HG03045 (cell line): ENCODE results near the gene NUBP2.
"Not testable (repeated sequence)": the region's sequence is repeated elsewhere in the genome, so short reads cannot be mapped to it uniquely, and the experiment has no call there.

Experiments used
- ATAC-seq: cut with Tn5 transposase; IDR thresholded peaks from one replicate; pipeline ENCODE4 v1.9.1; 2021; ENCODE audit warnings: mild to moderate bottlenecking, moderate library complexity; ENCODE audit not compliant: unreplicated experiment

The NUBP2 gene

DNA sequence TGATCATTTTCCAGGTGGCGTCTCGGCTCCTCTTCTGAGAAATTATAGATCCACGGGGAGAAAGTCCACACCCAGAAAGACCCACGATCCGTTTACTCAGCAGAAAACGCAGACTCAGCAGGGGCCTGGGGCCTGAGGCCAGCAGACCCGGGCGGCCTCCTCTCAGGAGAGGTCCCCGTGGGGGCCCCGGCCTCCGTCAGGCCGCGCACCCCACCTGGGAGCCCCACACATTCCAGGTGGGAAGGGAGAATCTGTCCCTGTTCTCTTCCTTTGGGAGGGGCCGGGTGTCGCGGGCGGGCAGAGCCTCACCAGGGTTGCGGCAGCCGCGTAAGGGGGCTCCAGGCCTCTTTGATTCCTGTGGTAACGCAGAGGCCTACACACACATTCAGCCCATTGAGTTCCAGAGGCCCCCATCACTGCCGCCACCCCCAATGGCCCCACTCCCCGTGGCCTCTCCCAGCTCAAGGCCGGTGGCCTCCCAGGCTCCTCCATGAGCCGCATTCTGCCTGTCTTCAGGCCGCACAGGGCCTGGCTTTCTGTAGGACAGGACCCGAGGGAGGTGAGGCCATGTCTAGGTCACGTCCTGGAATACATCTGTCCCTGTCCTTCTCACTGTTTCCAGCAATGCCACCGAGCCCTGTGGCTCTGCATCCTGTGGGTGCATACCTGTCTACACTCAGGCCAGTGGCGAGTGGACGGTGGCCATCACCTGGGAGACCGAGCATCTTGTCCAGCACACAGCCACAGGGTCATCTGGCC lies 12.3 kb downstream of the NUBP2 start:
- ATAC-seq: no peak

DNA sequence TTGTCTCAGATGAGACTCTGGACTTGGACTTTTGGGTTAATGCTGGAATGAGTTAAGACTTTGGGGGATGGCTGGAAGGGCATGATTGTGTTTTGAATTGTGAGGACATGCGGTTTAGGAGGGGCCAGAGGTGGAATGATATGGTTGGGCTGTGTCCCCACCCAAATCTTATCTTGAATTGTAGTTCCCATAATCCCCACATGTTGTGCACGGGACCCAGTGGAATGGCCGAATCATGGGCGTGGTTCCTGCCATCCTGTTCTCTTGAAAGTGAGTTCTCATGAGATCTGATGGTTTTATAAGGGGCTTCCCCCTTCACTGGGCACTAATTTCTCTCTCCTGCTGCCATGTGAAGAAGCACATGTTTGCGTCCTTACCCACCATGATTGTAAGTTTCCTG lies 16.5 kb downstream of the NUBP2 start:
- ATAC-seq: not testable (repeated sequence)

DNA sequence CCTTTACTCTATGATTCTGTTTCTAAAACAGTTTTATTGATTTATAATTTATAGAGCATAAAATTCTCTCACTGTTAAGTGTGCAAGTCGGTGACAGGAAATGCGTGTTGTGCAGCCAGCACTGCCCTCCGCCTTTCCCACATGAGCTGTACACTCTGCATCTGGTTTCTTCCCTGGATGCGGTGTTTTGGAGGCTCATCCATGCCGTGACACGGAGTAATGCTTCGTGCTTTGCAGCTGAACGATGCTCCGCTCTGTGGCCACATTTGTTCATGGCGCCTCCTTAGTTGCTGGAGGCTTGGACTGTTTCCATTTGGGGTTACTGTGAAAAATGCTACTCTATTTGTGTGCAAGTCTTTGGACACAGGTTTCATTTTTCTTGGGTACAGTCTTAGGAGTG lies 17.9 kb downstream of the NUBP2 start:
- no peak for ATAC-seq

DNA sequence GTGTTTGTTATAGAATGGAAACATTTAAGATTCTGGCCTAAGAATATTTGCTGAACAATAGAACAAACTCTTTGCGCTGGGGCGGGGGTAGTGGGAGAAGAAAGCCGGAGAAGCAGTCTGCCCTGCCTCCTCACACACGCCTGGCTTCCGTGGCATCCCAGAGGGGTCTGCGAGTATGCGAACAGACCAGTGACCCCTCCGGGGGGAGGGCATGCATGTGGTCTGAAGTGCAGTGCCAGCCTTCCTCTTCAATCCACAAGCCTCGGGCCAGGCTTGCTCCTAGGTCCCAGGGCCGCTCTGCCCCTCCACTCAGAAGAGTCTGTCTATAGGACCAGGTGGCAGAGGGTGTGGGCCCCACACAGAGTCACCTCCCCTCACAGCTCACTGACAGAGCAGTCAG lies 24.9 kb downstream of the NUBP2 start:
- no peak for ATAC-seq

DNA sequence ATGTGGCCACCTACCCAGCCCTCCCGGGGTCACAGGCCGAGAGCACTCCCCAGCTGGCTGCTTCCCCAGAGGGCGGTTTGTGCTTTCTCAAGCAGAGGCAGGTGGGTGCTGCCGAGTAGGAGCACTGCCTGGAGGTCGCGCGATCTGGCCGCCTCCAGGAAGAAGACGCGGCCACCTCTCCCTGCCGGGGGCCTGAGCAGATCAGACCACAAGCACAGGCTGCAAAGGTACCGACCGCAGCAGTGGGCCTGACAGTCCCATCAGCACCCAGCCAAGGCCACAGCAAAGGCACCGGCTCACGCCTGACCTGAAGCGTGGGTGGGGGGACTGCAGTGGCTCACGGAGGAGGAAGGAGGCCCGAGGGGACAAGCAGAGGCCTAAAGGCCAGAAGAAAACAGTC lies 25.9 kb downstream of the NUBP2 start:
- no peak for ATAC-seq

DNA sequence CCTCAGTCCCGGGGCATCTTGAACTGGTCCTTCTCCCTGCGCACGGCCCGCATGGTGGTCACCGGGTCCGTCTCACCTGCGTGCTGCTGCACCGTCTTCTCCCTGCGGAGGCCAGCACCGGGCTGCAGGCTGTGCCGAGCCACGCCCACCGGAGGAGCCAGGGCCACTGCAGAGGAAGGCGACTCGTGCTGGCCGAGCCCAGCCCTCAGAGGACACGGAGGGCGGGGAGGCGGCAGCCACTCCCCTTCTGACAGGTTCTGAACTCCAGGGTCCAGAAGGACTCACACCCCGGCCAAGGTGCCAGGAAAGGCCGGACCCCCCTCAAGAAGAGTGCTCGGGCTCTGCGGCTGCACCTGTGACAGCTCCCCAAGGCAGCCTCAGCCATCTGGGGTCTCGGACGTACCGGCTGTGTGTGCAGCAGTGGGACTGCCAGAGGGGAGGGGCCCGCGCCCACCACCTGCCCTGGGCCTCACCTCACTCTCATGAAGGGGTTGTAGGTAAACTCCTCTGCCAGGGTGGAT lies 26.6 kb downstream of the NUBP2 start:
- no peak for ATAC-seq

DNA sequence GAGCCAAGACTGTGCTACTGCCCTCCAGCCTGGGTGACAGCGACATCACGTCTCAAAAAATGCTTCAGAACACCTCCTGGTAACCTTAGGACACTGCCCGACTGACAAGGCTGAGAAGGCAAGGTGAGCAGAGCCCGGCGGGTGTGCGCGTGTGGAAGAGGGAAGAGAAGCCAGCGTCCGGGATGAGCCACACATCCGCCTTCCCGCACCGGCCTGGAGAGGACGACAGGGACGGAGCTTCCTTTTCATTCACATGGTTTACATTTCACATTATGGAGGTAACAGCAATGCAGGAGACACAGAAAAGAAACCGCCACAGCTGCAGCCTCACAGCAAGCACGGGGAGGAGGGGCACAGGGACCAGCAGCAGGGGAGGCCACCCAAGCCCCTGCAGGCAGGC lies 27.3 kb downstream of the NUBP2 start:
- ATAC-seq: no peak

DNA sequence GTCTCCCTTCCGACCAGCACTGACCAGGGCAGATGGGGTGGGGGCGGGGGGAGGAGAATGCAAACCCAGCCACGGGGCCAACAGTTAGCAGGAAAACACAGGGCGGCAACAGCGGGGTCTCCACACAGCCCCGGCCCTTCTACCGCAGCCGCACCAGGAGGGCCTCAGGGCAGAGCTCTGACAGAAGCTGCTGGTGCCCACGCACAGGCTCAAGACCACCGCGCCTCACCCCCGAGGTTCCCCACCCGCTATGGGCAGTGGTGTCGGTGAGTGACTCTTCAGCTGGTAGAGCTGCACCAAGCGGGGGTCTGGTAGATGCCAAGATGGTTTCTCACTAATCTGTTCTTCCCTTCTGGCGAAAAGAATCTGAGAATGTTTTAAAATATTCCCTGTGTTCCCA lies 27.8 kb downstream of the NUBP2 start:
- no peak for ATAC-seq

DNA sequence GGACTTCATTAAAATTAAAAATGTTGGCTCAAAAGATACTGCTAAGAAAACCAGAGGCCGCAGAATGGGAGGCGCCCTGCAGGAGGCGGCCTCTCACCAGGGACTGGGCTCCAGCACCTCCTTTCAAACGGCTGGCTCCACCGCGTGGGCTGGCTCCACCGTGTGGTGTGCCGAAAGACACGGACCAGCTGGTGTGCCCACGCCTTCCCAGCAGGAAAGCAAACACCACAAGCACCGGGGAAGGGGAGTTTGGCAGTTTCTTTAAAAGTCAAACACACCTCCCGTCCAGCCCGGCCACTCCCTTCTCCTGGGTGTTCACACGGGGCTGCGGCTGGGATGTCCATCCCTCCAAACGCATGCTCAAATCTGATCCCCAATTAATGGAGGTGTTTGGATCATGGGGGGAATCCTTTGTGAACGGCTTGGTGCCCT lies 30.0 kb downstream of the NUBP2 start:
- ATAC-seq: no peak

DNA sequence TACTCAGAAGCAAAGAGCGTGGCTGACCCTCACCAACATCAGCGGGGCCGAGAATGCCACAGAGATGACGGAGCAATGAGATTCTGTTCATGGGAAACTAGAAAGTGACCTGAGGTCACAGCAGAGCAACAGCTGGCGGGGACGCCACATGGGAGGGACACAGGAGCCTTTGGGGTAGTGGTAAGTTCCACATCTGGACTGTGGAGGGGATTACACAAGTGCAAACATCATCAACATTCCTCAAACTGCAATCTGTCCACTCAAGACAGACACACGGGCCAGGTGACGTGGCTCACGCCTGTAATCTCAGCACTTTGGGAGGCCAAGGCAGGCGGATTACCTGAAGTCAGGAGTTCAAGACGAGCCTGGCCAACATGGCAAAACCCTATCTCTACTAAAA lies 32.7 kb downstream of the NUBP2 start:
- ATAC-seq: no peak

DNA sequence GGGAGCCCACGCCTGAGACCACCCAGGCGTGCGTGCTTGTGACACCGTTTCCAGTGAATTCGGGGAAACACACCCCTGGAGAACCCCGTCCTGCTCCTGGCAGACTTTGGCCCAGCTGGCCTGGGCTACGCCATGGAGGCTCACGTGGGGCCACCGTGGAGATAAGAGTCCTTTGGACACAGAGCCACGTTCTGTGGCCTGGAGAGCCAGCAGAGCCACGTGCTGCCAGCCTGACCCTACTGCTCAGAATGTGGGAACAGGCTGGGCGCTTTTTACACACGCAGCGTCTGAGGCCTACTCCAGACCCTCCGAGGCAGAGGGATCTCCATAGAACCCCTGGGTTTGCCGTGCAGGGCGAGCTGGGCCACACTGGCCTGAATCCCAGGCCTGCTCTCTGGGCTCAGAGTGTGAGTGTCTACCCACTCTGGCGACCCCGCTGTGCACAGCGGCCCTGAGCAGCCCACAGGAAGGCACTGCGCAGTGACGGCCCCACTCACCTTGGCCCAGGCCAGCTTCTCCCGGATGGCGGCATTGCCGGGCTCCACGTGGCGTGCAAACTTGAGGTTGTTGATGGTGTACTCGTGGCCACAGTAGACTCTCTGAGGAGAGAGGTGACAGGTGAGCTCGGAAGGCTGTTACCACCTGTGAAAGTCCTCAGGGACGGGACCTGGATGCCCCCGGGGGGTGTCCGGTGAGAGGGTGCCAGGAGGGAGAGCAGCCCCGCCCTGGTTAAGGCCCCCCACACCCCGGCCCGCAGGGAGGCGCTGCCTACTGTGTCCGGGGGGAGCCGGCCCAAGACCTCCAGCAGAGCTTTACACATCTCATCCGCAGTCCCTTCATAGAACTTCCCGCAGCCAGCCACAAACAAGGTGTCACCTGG lies 33.9 kb downstream of the NUBP2 start:
- no peak for ATAC-seq

DNA sequence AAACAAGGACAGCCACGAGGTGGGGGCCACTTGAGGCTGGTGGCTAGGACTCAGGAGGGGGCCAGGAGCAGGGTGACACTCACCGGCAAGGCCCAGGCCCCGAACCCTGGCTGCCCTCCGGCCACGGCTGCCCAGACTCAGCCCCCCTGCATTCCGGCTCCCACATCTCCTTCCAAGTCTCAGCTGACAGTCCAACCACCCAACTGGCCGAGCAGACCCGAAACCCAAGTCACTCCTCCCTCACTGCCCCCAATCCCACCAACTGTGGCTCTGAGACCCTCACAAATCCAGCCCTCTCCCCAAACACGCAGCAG lies 34.5 kb downstream of the NUBP2 start:
- ATAC-seq: no peak

DNA sequence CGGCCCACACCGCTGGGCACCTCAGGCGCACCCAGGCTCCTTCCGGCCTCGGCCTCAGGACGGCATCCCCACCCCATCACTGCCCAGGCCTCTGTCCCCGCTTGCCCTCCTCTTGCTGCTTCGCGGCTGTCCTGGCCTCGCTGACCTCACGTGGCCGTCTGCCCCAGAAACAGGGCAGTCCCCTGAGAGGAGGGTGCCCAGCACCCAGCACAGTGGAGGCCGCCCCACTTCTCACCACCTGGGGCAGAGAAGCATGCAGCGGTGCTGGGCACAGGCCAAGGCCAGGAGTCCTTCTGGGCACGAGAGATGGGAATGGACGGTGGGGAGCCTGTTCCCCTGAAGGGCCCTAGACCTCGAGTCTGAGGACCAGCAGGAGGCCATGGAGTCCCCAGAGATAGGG lies 35.0 kb downstream of the NUBP2 start:
- ATAC-seq: no peak

DNA sequence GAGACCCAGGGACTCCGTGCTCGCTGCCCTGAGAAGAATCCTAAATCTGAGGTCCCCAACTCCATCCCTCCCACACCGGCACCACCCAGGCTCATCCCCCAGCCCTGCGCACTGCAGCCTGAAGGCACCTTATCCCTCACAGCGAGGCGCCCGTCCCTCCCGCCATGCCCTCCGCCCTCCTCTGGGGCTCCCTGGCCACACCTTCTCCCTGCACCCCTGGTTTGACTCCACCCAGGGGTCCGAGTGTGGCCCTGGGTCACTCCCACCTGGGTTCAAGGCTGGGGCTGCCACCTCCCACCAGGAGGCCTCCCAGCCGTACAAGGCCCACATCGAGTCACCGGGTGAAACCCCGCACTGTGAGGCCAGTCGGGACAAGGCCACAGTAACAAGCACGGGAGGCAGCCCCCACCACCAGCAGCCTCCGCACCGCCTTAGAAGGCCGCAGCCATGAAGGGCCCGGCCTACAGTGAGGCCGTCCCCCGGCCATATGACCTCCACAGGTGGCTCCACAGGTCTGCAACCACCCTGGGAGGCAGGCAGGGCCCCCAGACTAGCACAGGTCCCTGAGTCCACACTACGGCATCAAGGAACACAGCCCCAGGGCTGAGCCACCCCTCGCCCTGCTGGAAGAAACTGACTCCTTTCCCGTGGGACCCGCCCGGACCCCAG lies 35.6 kb downstream of the NUBP2 start:
- no peak for ATAC-seq

DNA sequence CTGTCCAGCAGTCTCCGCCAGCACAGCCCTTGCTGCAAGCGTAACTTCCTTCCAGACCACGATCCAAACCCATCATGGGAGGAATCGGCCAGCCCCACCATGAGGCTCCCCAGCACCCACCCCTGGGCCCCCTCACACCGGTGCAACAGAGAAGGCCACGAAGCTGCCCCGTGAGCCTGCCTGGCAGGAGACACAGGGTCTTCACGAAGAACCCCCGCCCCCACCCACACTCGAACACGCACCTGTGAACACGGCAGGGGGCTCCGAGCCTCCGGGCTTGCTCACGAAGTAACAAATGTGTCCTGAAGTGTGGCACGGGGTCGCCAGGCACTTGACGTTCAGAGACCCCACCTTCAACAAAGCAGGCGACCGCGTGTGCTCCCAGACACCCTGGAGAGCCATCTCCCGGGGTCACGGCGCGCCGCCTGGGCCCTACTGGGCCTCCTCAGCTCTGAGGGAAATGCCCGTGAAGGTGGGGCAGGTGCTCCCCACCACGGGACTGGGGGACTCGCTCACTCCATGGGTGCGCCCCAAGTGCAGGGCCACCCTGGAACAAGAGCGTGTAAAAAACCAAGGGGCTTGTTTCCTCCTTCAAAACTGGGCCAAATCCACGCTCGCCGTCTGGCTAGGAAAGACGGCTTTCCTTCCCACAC lies 36.2 kb downstream of the NUBP2 start:
- no peak for ATAC-seq

DNA sequence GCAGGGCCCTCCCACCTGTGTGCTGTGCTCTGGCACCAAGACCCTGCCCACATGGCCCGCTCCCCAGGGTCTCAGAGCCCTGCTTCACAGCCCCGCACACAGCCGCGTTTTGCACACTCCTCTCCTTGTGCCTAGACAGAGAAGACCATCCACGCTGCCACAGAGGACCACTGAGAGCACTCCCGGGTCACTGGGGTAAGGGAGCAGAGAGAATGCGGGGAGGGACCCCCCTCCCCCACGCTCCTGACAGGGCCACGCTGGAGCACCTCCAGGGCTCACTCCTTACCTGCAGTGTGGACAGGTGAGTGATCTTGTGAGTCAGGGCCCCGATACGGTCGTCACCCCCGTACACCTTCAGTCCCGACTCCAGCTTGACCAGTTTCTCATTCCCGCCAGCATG lies 36.9 kb downstream of the NUBP2 start:
- no peak for ATAC-seq

DNA sequence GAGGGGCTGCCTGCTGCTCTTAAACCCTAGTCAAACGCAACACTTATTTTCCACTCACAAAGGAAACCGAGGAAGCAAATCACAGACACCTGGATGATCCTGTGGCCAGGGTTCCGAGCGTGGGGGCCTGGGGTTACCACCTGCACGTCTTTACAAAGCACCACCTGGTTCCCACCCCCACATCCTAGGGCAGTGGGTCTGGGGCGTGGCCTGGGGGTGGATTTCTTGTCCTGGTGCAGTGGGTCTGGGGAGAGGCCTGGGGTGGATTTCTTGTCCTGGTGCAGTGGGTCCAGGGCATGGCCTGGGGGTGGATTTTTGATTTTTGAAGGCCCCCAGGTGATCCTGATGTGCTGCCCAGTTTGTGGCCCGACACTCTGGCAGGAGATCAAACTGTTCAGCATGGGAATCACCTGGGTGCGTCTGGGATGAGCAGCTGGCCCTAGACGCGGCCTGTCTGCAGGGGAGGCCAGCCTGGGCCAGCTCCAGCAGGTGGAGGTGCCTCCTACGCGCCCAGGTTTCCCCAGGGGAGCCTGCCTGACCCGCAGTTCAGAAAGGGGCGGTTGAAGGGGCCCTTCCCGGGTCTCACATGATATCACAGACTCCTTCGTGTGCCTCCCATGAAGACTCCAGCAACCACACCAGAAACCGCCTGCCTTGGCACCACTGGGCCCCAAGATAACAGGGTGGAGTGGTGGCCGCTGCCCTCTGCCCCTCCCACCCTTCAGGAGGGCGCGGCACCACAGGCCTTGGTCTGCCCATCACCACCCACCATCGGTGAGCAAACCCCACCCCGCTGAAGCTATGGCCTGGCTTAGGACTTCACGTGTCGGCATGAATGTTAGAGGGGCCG lies 37.6 kb downstream of the NUBP2 start:
- no peak for ATAC-seq

DNA sequence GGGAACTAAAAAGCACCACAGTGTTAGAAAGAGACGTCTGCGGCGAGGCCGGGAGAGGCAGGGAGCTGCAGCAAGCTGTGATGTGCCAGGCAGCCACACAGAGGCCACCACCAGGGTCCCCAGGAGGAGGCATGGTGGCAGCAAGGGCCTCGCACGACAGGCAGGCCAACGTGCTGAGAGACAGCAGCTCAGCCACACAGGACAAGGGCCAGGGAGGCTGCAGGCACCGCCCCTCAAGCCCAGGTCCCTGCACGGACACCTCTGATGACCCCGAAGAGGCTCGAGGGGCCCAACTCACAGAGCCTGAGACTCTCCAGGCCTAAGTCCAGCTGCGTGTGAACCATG lies 38.2 kb downstream of the NUBP2 start:
- no peak for ATAC-seq

DNA sequence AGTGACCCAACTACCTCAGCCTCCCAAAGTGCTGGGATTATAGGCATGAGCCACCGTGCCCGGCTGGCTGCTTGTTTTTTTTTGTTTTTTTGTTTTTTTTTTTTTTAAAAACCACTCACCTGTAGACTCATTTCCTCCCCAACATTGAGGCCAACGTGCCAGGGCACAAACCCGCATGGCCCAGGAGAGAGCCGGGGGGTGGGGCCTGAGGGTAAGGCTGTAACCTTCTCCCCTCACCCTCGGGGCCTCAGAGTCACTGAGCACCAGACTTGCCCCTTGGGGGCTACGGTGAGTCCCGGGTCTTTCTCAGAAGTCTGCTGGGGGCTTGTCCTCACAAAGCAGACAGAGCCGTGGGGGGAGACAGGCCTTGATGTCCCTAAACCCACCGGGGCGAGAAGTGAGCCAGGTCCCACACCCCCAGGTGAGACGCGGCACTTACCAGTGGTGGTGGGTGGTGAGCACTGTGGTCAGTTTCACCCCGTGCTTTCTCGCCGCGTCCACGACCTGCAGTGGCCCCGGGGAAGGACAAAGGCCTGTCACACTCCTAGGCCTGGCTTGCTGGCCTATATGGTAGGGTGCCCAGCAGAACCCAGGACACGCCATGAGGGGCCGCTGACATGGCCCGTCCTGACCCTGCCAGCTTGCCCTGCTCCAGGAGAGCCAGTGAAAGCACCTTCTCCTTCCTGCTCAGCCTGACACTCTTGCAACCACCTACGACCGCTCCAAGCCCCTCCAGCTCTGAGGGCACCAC lies 39.3 kb downstream of the NUBP2 start:
- no peak for ATAC-seq

DNA sequence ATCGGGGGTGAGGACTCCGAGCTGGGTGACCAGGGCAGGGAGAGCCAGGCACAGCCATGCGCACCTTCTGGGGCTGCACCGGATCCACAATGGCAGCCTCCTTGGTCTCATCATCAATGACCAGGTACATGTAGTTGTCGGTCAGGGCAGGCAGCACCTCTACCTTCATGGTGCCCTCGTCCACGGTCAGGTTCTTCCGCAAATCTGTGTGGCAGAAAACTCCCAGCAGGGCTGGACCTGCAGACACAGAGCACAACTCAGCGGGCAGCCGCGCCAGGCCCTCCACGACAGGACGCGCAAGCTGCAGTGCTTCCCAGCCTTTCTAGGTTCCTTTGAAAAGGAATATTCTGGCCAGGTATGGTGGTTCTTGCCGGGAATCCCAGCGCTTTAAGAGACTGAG lies 40.0 kb downstream of the NUBP2 start:
- ATAC-seq: no peak
